Measurements from ENCODE around the gene SSR4.

Gene SSR4

GRCh38 chrX:153780678-153781427 is 13.6 kb upstream of the SSR4 start, which contains the start of gene SRPK3:
Gene SRPK3, plus strand, starts transcription at chrX:153781041. Its CDS starts 46 bp downstream, at chrX:153781087.
- in situ Hi-C loops (cut with HindIII; ENCODE audit: low sequenced_read_pairs): no loop called here

GRCh38 chrX:153781428-153782047 is 12.9 kb upstream of the SSR4 start:
- in situ Hi-C loops (cut with HindIII; ENCODE audit: low sequenced_read_pairs): no loop called here

- in situ Hi-C loops (cut with HindIII; ENCODE audit: low sequenced_read_pairs): no loop called here
Observed at GRCh38 chrX:153782313-153782712, 12.2 kb upstream of the SSR4 start.

GRCh38 chrX:153782871-153783270 is 11.6 kb upstream of the SSR4 start:
- in situ Hi-C loops (cut with HindIII; ENCODE audit: low sequenced_read_pairs): no loop called here

- in situ Hi-C loops (cut with HindIII; ENCODE audit: low sequenced_read_pairs): no loop called here
Observed at GRCh38 chrX:153783378-153784013, 11.0 kb upstream of the SSR4 start.

GRCh38 chrX:153784325-153784967 is 10.0 kb upstream of the SSR4 start:
- in situ Hi-C loops (cut with HindIII; ENCODE audit: low sequenced_read_pairs): no loop called here

- in situ Hi-C loops (cut with HindIII; ENCODE audit: low sequenced_read_pairs): no loop called here
Observed at GRCh38 chrX:153786669-153787068, 7.8 kb upstream of the SSR4 start.

- in situ Hi-C loops (cut with HindIII; ENCODE audit: low sequenced_read_pairs): no loop called here
Observed at GRCh38 chrX:153789654-153790053, 4.8 kb upstream of the SSR4 start.

- in situ Hi-C loops (cut with HindIII; ENCODE audit: low sequenced_read_pairs): no loop called here
Observed at GRCh38 chrX:153791104-153791852, 3.2 kb upstream of the SSR4 start.

- in situ Hi-C loops (cut with HindIII; ENCODE audit: low sequenced_read_pairs): no loop called here
Observed at GRCh38 chrX:153792368-153792767, 2.1 kb upstream of the SSR4 start.

GRCh38 chrX:153793291-153793690 is 1.2 kb upstream of the SSR4 start:
- in situ Hi-C loops (cut with HindIII; ENCODE audit: low sequenced_read_pairs): no loop called here

- in situ Hi-C loops (cut with HindIII; ENCODE audit: low sequenced_read_pairs): no loop called here
Observed at GRCh38 chrX:153794897-153795816, 689 bp downstream of the SSR4 start.

- in situ Hi-C loops (cut with HindIII; ENCODE audit: low sequenced_read_pairs): no loop called here
Observed at GRCh38 chrX:153797415-153798015, 3.0 kb downstream of the SSR4 start.

GRCh38 chrX:153799326-153799725 is 4.9 kb downstream of the SSR4 start:
- in situ Hi-C loops (cut with HindIII; ENCODE audit: low sequenced_read_pairs): no loop called here

GRCh38 chrX:153800177-153800722 is 5.8 kb downstream of the SSR4 start:
- in situ Hi-C loops (cut with HindIII; ENCODE audit: low sequenced_read_pairs): no loop called here

GRCh38 chrX:153800746-153801145 is 6.3 kb downstream of the SSR4 start:
- in situ Hi-C loops (cut with HindIII; ENCODE audit: low sequenced_read_pairs): no loop called here

- in situ Hi-C loops (cut with HindIII; ENCODE audit: low sequenced_read_pairs): no loop called here
Observed at GRCh38 chrX:153801669-153802068, 7.2 kb downstream of the SSR4 start.

- in situ Hi-C loops (cut with HindIII; ENCODE audit: low sequenced_read_pairs): no loop called here
Observed at GRCh38 chrX:153802513-153803045, 8.1 kb downstream of the SSR4 start.

All from DLD1 (cell line).